H9 (cell line): ENCODE measurements around the gene CFAP299. TPM values are rescaled to one million over a fixed set of nuclear protein-coding genes. Genes with fewer than 3 reads are reported as not detected.

Source experiments
- DNase-seq: peaks from one replicate; pipeline ENCODE4 v3.0.0-alpha.2; 2017
- H2AFZ ChIP-seq: one replicate; pipeline ENCODE4 v1.6.1; 2013; ENCODE audit warnings: mild to moderate bottlenecking, low read length, control low read depth, moderate library complexity
- H2AK5ac ChIP-seq: 2 replicates; pipeline ENCODE4 v1.6.1; 2013; ENCODE audit warnings: low read length, control low read depth, mixed read lengths; ENCODE audit not compliant: insufficient read length
- H2BK120ac ChIP-seq: one replicate; pipeline ENCODE4 v1.6.1; 2013; ENCODE audit warnings: low read depth, mild to moderate bottlenecking, low read length, control low read depth, inconsistent platforms; ENCODE audit not compliant: poor library complexity, severe bottlenecking
- H2BK12ac ChIP-seq: 2 replicates; pipeline ENCODE4 v1.6.1; 2013; ENCODE audit warnings: low read length, control low read depth, mixed read lengths, low read depth; ENCODE audit not compliant: insufficient read length
- H2BK15ac ChIP-seq: 2 replicates; pipeline ENCODE4 v1.6.1; 2013; ENCODE audit warnings: low read depth, low read length, control low read depth
- H2BK20ac ChIP-seq: one replicate; pipeline ENCODE4 v1.6.1; 2013; ENCODE audit warnings: low read depth, mild to moderate bottlenecking, low read length, control low read depth, inconsistent platforms; ENCODE audit not compliant: poor library complexity, severe bottlenecking
- H2BK5ac ChIP-seq: 2 replicates; pipeline ENCODE4 v1.6.1; 2013; ENCODE audit warnings: low read length, control low read depth, mixed read lengths; ENCODE audit not compliant: insufficient read length
- H3K14ac ChIP-seq: 2 replicates; pipeline ENCODE4 v1.6.1; 2013; ENCODE audit warnings: low read length, control low read depth; ENCODE audit not compliant: insufficient read depth
- H3K18ac ChIP-seq: 2 replicates; pipeline ENCODE4 v1.6.1; 2013; ENCODE audit warnings: low read depth, mild to moderate bottlenecking, mixed read lengths, low read length, control low read depth; ENCODE audit not compliant: insufficient read length
- H3K23ac ChIP-seq: 2 replicates; pipeline ENCODE4 v1.6.1; 2013; ENCODE audit warnings: low read length, control low read depth, mixed read lengths, low read depth; ENCODE audit not compliant: insufficient read length
- H3K23me2 ChIP-seq: 2 replicates; pipeline ENCODE4 v1.6.1; 2013; ENCODE audit warnings: low read depth, mild to moderate bottlenecking, mixed read lengths, low read length, control low read depth; ENCODE audit not compliant: insufficient read length, poor library complexity, severe bottlenecking
- H3K27ac ChIP-seq: 2 replicates; pipeline ENCODE4 v1.5.1; 2013; ENCODE audit warnings: low read length, control low read depth, mixed read lengths, low read depth; ENCODE audit not compliant: insufficient read length
- H3K27me3 ChIP-seq: 2 replicates; pipeline ENCODE4 v1.6.1; 2013; ENCODE audit warnings: low read length, control low read depth, inconsistent platforms; ENCODE audit not compliant: insufficient read depth
- H3K4ac ChIP-seq: 2 replicates; pipeline ENCODE4 v1.6.1; 2013; ENCODE audit warnings: low read depth, mild to moderate bottlenecking, control low read depth, inconsistent platforms, low read length, moderate library complexity
- H3K4me1 ChIP-seq: 2 replicates; pipeline ENCODE4 v1.6.1; 2013; ENCODE audit warnings: low read length, control low read depth, inconsistent platforms; ENCODE audit not compliant: insufficient read depth
- H3K4me2 ChIP-seq: 2 replicates; pipeline ENCODE4 v1.6.1; 2013; ENCODE audit warnings: low read length, control low read depth, mixed read lengths; ENCODE audit not compliant: insufficient read length, insufficient read depth
- H3K56ac ChIP-seq: 2 replicates; pipeline ENCODE4 v1.6.1; 2013; ENCODE audit warnings: low read depth, mild to moderate bottlenecking, mixed read lengths, low read length, control low read depth; ENCODE audit not compliant: insufficient read length
- H3K79me1 ChIP-seq: 2 replicates; pipeline ENCODE4 v1.6.1; 2013; ENCODE audit warnings: low read depth, mild to moderate bottlenecking, moderate library complexity, low read length, control low read depth, inconsistent platforms; ENCODE audit not compliant: insufficient read depth, poor library complexity, severe bottlenecking
- H3K79me2 ChIP-seq: 2 replicates; pipeline ENCODE4 v1.6.1; 2013; ENCODE audit warnings: low read length, control low read depth, inconsistent platforms; ENCODE audit not compliant: insufficient read depth
- H3K9ac ChIP-seq: 2 replicates; pipeline ENCODE4 v1.6.1; 2013; ENCODE audit warnings: low read length, control low read depth, mixed read lengths; ENCODE audit not compliant: insufficient read length; ENCODE audit errors: extremely low read depth
- H3K9me3 ChIP-seq: one replicate; pipeline ENCODE4 v1.6.1; 2013; ENCODE audit warnings: low read depth, low read length, inconsistent platforms; ENCODE audit not compliant: control insufficient read depth
- H3T11ph ChIP-seq: one replicate; pipeline ENCODE4 v1.6.1; 2013; ENCODE audit warnings: mild to moderate bottlenecking, low read length, control low read depth, inconsistent platforms
- H4K20me1 ChIP-seq: one replicate; pipeline ENCODE4 v1.6.1; 2013; ENCODE audit not compliant: control insufficient read depth, insufficient read length, insufficient read depth
- H4K5ac ChIP-seq: 2 replicates; pipeline ENCODE4 v1.6.1; 2013; ENCODE audit warnings: low read depth, mild to moderate bottlenecking, mixed read lengths, low read length, control low read depth; ENCODE audit not compliant: insufficient read length
- H4K8ac ChIP-seq: replicated peaks from 2 replicates; pipeline ENCODE4 v1.6.1; 2013; ENCODE audit warnings: low read length, control low read depth, mixed read lengths, low read depth; ENCODE audit not compliant: insufficient read length
- H4K91ac ChIP-seq: 2 replicates; pipeline ENCODE4 v1.6.1; 2013; ENCODE audit warnings: low read depth, mild to moderate bottlenecking, moderate library complexity, mixed read lengths, low read length, control low read depth; ENCODE audit not compliant: insufficient read length
- H3K27ac Mint-ChIP-seq, 3 experiments: 2 replicates in 2 of 3; 3 replicates in 1 of 3; pipeline ENCODE4 v1.8.0; 2020 to 2021; ENCODE audit warnings: mixed read lengths in 3 of 3, mild to moderate bottlenecking in 1 of 3, moderate library complexity in 1 of 3
- H3K27me3 Mint-ChIP-seq: 2 replicates; pipeline ENCODE4 v1.8.0; 2021; ENCODE audit warnings: low read depth, mild to moderate bottlenecking, moderate library complexity, mixed read lengths
- H3K36me3 Mint-ChIP-seq, 3 experiments: 2 replicates in 2 of 3; 3 replicates in 1 of 3; pipeline ENCODE4 v1.8.0; 2020 to 2021; ENCODE audit warnings: low read depth in 3 of 3, mixed read lengths in 3 of 3; ENCODE audit not compliant: insufficient read depth in 1 of 3
- H3K4me1 Mint-ChIP-seq, 2 experiments: 2 replicates each; pipeline ENCODE4 v1.8.0; 2020; ENCODE audit warnings: mixed read lengths in 2 of 2
- H3K4me3 Mint-ChIP-seq, 2 experiments: 2 replicates in 1 of 2; 3 replicates in 1 of 2; pipeline ENCODE4 v1.8.0; 2020 to 2021; ENCODE audit warnings: mild to moderate bottlenecking in 2 of 2, mixed read lengths in 2 of 2, moderate library complexity in 1 of 2
- H3K9me3 Mint-ChIP-seq, 2 experiments: 2 replicates in 1 of 2; 3 replicates in 1 of 2; pipeline ENCODE4 v1.8.0; 2020; ENCODE audit warnings: mild to moderate bottlenecking in 2 of 2, mixed read lengths in 2 of 2, moderate library complexity in 1 of 2
- WGBS: extraction: QIAGEN DNeasy Blood & Tissue Kit; methylation state at CpG from one replicate; pipeline ENCODE4 v1.1.7; 2013; ENCODE audit warnings: missing lambda C conversion rate, low lambda C conversion rate, mixed read lengths; ENCODE audit not compliant: insufficient read length; ENCODE audit errors: extremely low coverage; 5-methylcytosine and 5-hydroxymethylcytosine counted together
- total RNA-seq: library from RNA; stranded (reverse); gene quantifications from 2 replicates; pipeline ENCODE4 v1.2.1, GENCODE V29; 2021
- TF ChIP-seq, protein P1 (sequence below): fragments of 200-600 bp; sonication (generic); conservative IDR thresholded peaks from 3 replicates; pipeline ENCODE4 v1.8.0; 2021; ENCODE audit warnings: antibody characterized with exemption, mild to moderate bottlenecking

Gene CFAP299
- total RNA-seq, 1 experiment from 2014 or later = not detected

DNA sequence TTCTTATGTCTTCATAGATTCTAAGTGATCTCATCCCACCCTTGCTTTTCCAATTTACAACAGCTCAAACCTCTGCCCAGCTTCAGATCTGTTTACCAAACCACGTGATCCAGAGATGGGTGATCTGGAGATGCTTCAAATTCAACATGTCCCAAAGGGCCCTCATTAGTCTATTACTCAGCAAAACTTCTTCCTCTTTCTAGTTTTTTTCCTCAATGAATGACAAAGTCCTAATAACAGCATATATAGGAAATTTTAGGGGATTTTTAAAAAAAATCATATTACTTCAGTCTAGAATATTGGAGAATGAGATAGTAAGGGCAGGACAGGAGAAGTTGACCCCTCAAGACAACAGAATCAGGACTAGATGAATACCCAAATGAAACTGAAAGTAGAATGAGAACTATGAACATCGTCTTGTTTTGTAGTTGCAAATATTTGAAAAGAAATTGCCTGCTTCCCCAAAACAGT, 127.1 kb downstream of the CFAP299 start:
- Mint-ChIP-seq H3K4me1 (peaks cover 43 to 44% of the 10 kb centered on the region in 2 experiments), H3K9me3 (peaks cover 0 to 2% of the 10 kb centered on the region in 2 experiments; a peak in 1 of 5 replicates), H3K27me3 (no peaks in the 10 kb centered on the region; the same call in 1 of the 2 replicates), H3K27ac (no peak overlapping the region; a peak in 1 of 7 replicates), H3K36me3 (peaks cover 0 to 2% (median 0%) of the 10 kb centered on the region in 3 experiments; a peak in 2 of 7 replicates), H3K4me3 (no peak overlapping the region)
- Histone ChIP-seq H2BK5ac (no peak overlapping the region), H4K8ac (no peak overlapping the region), H3T11ph (no peak overlapping the region), H3K14ac (no peak overlapping the region), H3K27me3 (no peaks in the 10 kb centered on the region), H4K20me1 (no peaks in the 10 kb centered on the region), H2BK120ac (no peak overlapping the region), H2BK15ac (no peak overlapping the region), H3K56ac (no peak overlapping the region), H3K9me3 (no peaks in the 10 kb centered on the region), H2AFZ (no peak overlapping the region), H2AK5ac (no peak overlapping the region), H4K5ac (no peak overlapping the region), H3K23ac (no peak overlapping the region), H2BK12ac (no peak overlapping the region), H3K18ac (no peak overlapping the region), H3K9ac (no peak overlapping the region), H3K4me1 (peaks cover 3% of the 10 kb centered on the region; the same call in 1 of the 2 replicates), H3K79me1 (no peaks in the 10 kb centered on the region), H3K27ac (no peak overlapping the region), H3K79me2 (no peaks in the 10 kb centered on the region), H3K23me2 (no peaks in the 10 kb centered on the region), H4K91ac (no peak overlapping the region), H3K4ac (no peak overlapping the region), H2BK20ac (no peak overlapping the region), H3K4me2 (no peak overlapping the region)
- no peak for DNase-seq
- WGBS = no CpG with 5 or more reads among the region's 2 CpGs
- TF ChIP-seq, protein P1, sequence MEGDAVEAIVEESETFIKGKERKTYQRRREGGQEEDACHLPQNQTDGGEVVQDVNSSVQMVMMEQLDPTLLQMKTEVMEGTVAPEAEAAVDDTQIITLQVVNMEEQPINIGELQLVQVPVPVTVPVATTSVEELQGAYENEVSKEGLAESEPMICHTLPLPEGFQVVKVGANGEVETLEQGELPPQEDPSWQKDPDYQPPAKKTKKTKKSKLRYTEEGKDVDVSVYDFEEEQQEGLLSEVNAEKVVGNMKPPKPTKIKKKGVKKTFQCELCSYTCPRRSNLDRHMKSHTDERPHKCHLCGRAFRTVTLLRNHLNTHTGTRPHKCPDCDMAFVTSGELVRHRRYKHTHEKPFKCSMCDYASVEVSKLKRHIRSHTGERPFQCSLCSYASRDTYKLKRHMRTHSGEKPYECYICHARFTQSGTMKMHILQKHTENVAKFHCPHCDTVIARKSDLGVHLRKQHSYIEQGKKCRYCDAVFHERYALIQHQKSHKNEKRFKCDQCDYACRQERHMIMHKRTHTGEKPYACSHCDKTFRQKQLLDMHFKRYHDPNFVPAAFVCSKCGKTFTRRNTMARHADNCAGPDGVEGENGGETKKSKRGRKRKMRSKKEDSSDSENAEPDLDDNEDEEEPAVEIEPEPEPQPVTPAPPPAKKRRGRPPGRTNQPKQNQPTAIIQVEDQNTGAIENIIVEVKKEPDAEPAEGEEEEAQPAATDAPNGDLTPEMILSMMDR = no peak
